HepG2 (cell line): ENCODE data around the gene SCAF11. TPM values are rescaled to one million over a fixed set of nuclear protein-coding genes. Genes with fewer than 3 reads are reported as not detected.

ENCODE experiments used
- ATAC-seq: fragments of 200-7000 bp; cut with Tn5 transposase; 3 replicates; pipeline ENCODE4 v1.9.1; 2020; ENCODE audit warnings: mild to moderate bottlenecking, moderate library complexity
- BruUV-seq: library from RNA; stranded (reverse); fragments of 400-500 nt; replicated peaks from 2 replicates; lab custom pipeline; 2021; lab: Mats Ljungman, UMichigan
- CTCF ChIA-PET: fragments of 300-600 bp; formaldehyde crosslinking; extraction: SDS; loops from one replicate; lab custom pipeline; 2021; ENCODE audit warnings: low total read pairs, inconsistent platforms, low intra/inter-chr PET ratio; lab: Yijun Ruan, JAX
- POLR2A ChIA-PET: fragments of 350-600 bp; sonication (Branson Sonifier 250); formaldehyde crosslinking; loops from one replicate; lab custom pipeline; 2020; ENCODE audit warnings: antibody characterized with exemption, inconsistent platforms; lab: Yijun Ruan, JAX
- DNase-seq: peaks from one replicate; pipeline ENCODE4 v3.0.0-alpha.2; 2015; ENCODE audit warnings: low spot score
- FAIRE-seq: peaks from 3 replicates; lab custom pipeline; 2011; peaks lifted over from hg19 to GRCh38; lab: Jason Lieb, UNC
- H2AFZ ChIP-seq: one replicate; pipeline ENCODE4 v1.6.1; 2011; ENCODE audit warnings: low read length, inconsistent platforms
- H3K27ac ChIP-seq: fragments of 300-600 bp; 3 replicates; pipeline ENCODE4 v1.8.0; 2011; ENCODE audit warnings: mixed run types, mild to moderate bottlenecking, mixed read lengths, low read length, inconsistent platforms; ENCODE audit not compliant: insufficient read depth; ENCODE audit errors: extremely low read length
- H3K27me3 ChIP-seq, 2 experiments: fragments of 200-600 bp in 1 of 2; 2 replicates in 1 of 2; 3 replicates in 1 of 2; pipeline versions ENCODE4 v1.6.0 to v1.8.0; 2011; ENCODE audit warnings: low read length in 2 of 2, mild to moderate bottlenecking in 2 of 2, moderate library complexity in 2 of 2, inconsistent platforms in 1 of 2; ENCODE audit not compliant: insufficient read depth in 2 of 2, control insufficient read depth in 1 of 2
- H3K36me3 ChIP-seq, 2 experiments: fragments of 200-600 bp in 1 of 2; replicated peaks in 1 of 2; 2 replicates in 1 of 2; 3 replicates in 1 of 2; pipeline versions ENCODE4 v1.5.1 to v1.8.0; 2011; ENCODE audit warnings: low read length in 2 of 2, inconsistent platforms in 1 of 2; ENCODE audit not compliant: insufficient read depth in 2 of 2, control insufficient read depth in 1 of 2
- H3K4me1 ChIP-seq: 2 replicates; pipeline ENCODE4 v1.5.1; 2012; ENCODE audit warnings: low read length, inconsistent platforms; ENCODE audit not compliant: insufficient read depth
- H3K4me2 ChIP-seq: 2 replicates; pipeline ENCODE4 v1.6.0; 2011; ENCODE audit warnings: low read depth, low read length, inconsistent platforms
- H3K4me3 ChIP-seq, 3 experiments: fragments of 200-600 bp in 1 of 3; sonication (generic), shearing (Covaris generic) in 1 of 3; replicated peaks in 1 of 3; 2 replicates each; pipeline ENCODE4 v1.5.1; 2011 to 2016; ENCODE audit warnings: low read length in 3 of 3, inconsistent platforms in 2 of 3, low read depth in 2 of 3, mild to moderate bottlenecking in 2 of 3, control low read depth in 1 of 3, mixed read lengths in 1 of 3; ENCODE audit not compliant: insufficient read depth in 1 of 3
- H3K79me2 ChIP-seq: one replicate; pipeline ENCODE4 v1.6.1; 2011; ENCODE audit warnings: low read length, inconsistent platforms; ENCODE audit not compliant: insufficient read depth
- H3K9ac ChIP-seq: 2 replicates; pipeline ENCODE4 v1.6.0; 2011; ENCODE audit warnings: mild to moderate bottlenecking, low read depth, low read length, inconsistent platforms; ENCODE audit not compliant: insufficient read depth
- H3K9me3 ChIP-seq: 2 replicates; pipeline ENCODE4 v1.5.1; 2012; ENCODE audit warnings: mild to moderate bottlenecking, low read length
- H4K20me1 ChIP-seq: 2 replicates; pipeline ENCODE4 v1.6.0; 2011; ENCODE audit warnings: inconsistent platforms, mild to moderate bottlenecking, low read length, moderate library complexity; ENCODE audit not compliant: insufficient read depth
- BCL6 ChIP-seq: IDR thresholded peaks from 2 replicates; pipeline ENCODE4 v1.6.1; 2016; ENCODE audit warnings: missing genetic modification reagents, missing compliant biosample characterization
- DZIP1 ChIP-seq: sonication (generic); formaldehyde crosslinking; IDR thresholded peaks from 2 replicates; pipeline ENCODE4 v1.5.0; 2020; ENCODE audit warnings: mild to moderate bottlenecking, missing genetic modification reagents
- ETV5 ChIP-seq: IDR thresholded peaks from 2 replicates; pipeline ENCODE4 v1.6.1; 2018; ENCODE audit warnings: missing biosample characterization, missing genetic modification reagents, inconsistent platforms, borderline replicate concordance
- IRF2 ChIP-seq: IDR thresholded peaks from 2 replicates; pipeline ENCODE4 v1.6.1; 2018; ENCODE audit warnings: missing genetic modification reagents, missing compliant biosample characterization
- IRX3 ChIP-seq: sonication (generic); formaldehyde crosslinking; IDR thresholded peaks from 2 replicates; pipeline ENCODE4 v1.8.1; 2023; ENCODE audit warnings: mild to moderate bottlenecking, low read depth, missing genetic modification reagents, borderline replicate concordance
- POGZ ChIP-seq: sonication (generic); formaldehyde crosslinking; IDR thresholded peaks from 2 replicates; pipeline ENCODE4 v1.4.0; 2020; ENCODE audit warnings: mild to moderate bottlenecking, missing genetic modification reagents
- RAD21 ChIP-seq: fragments of 450-650 bp; formaldehyde crosslinking; IDR thresholded peaks from 2 replicates; pipeline ENCODE4 v1.5.0; 2020; ENCODE audit warnings: mild to moderate bottlenecking
- TCF7L2 ChIP-seq: IDR thresholded peaks from 2 replicates; pipeline ENCODE4 v1.6.1; 2011; ENCODE audit warnings: mild to moderate bottlenecking, low read depth, low read length, moderate library complexity
- ZHX1 ChIP-seq: sonication (generic); formaldehyde crosslinking; IDR thresholded peaks from 2 replicates; pipeline ENCODE4 v1.8.1; 2022; ENCODE audit warnings: low read depth, mild to moderate bottlenecking, missing genetic modification reagents
- ZNF383 ChIP-seq: sonication (generic); formaldehyde crosslinking; IDR thresholded peaks from 2 replicates; pipeline ENCODE4 v1.4.0; 2020; ENCODE audit warnings: missing genetic modification reagents, mild to moderate bottlenecking, borderline replicate concordance
- ZNF414 ChIP-seq: sonication (generic); formaldehyde crosslinking; IDR thresholded peaks from 2 replicates; pipeline ENCODE4 v1.5.0; 2020; ENCODE audit warnings: missing genetic modification reagents
- ZNF563 ChIP-seq: sonication (generic); formaldehyde crosslinking; IDR thresholded peaks from 2 replicates; pipeline ENCODE4 v1.8.0; 2022; ENCODE audit warnings: mild to moderate bottlenecking, moderate library complexity, missing genetic modification reagents
- ZNF615 ChIP-seq: sonication (generic); formaldehyde crosslinking; IDR thresholded peaks from 2 replicates; pipeline ENCODE4 v1.5.0; 2020; ENCODE audit warnings: mild to moderate bottlenecking, missing genetic modification reagents, borderline replicate concordance
- ZNF660 ChIP-seq: sonication (generic); formaldehyde crosslinking; IDR thresholded peaks from 2 replicates; pipeline ENCODE4 v1.5.1; 2020; ENCODE audit warnings: mild to moderate bottlenecking, low read depth, missing genetic modification reagents, borderline replicate concordance
- WGBS: methylation state at CpG from one replicate; pipeline ENCODE4 v1.1.6; 2017; ENCODE audit warnings: low lambda C conversion rate; 5-methylcytosine and 5-hydroxymethylcytosine counted together
- in situ Hi-C: cut with HindIII; loops from 2 replicates; pipeline ENCODE4 v1.10.0; 2017; ENCODE audit warnings: low pct_unique_long_range_greater_than_20kb; ENCODE audit not compliant: extremely low pct_ligation_motif_present
- intact Hi-C: fragments of 100-400 bp; cut with micrococcal nuclease; formaldehyde crosslinking; loops from one replicate; pipeline ENCODE4 v1.10.0; 2022; ENCODE audit not compliant: unreplicated experiment
- polyA plus RNA-seq, 8 experiments: library from polyadenylated mRNA; depleted of rRNA in 3 of 8; stranded (reverse) in 7 of 8; unstranded in 1 of 8; fragments of >200 nt; fragmentation: Illumina TruSeq in 4 of 8; extraction: Trizol in 4 of 8; gene quantifications; 2 replicates each; pipeline versions ENCODE4 v1.2.1 to v1.2.3, GENCODE V29; 2011 to 2016; ENCODE audit warnings: low read depth in 4 of 8, missing spikeins in 1 of 8, mixed read lengths in 1 of 8; ENCODE audit not compliant: insufficient read depth in 1 of 8
- total RNA-seq, 5 experiments: library from RNA; depleted of rRNA; stranded (reverse); fragments of >200 nt; fragmentation: Illumina TruSeq; extraction: Trizol; gene quantifications; 2 replicates each; pipeline ENCODE4 v1.2.3, GENCODE V29; 2016; ENCODE audit warnings: low read depth in 1 of 5

Gene SCAF11
- total and polyA plus RNA-seq, 2 of the 13 experiments (the other 11 are each of a cell fraction or from before 2014, with no cell fraction given) = 26.9 to 38.3 TPM

- TF ChIP-seq DZIP1 (CRISPR knock-in tag) = no peak
- TF ChIP-seq BCL6 = no peak
- TF ChIP-seq, all 625 proteins: peak for 0
Observed at GRCh38 chr12:45974171-45974719, 16.1 kb downstream of the SCAF11 start (continued).

- H3K4me3 ChIP-seq = no peak overlapping the region
- H3K4me2 ChIP-seq = no peak overlapping the region
- ChIA-PET CTCF (no interaction called here), POLR2A (no interaction called here)
- intact Hi-C loops (no loop called here), in situ Hi-C loops (no loop called here)
- peaks cover 0 to 36% of the 10 kb centered on the region in 2 experiments; a peak in 2 of 5 replicates for H3K36me3 ChIP-seq
- H3K9me3 ChIP-seq = no peaks in the 10 kb centered on the region
- FAIRE-seq (no peak), ATAC-seq (no peak), DNase-seq (no peak)
- H3K4me1 ChIP-seq = peaks cover 18% of the 10 kb centered on the region
- H2AFZ ChIP-seq = no peak overlapping the region
- WGBS = 92% methylated on average over 2 of the region's 2 CpGs
- TF ChIP-seq TCF7L2 (no peak), ZHX1 (CRISPR knock-in tag) (no peak), IRF2 (CRISPR knock-in tag) (no peak), ZNF383 (CRISPR knock-in tag) (no peak), POGZ (CRISPR knock-in tag) (no peak), ZNF563 (CRISPR knock-in tag) (no peak), RAD21 (CRISPR knock-in tag) (no peak), ZNF660 (CRISPR knock-in tag) (no peak), ZNF414 (CRISPR knock-in tag) (no peak), ETV5 (no peak), IRX3 (CRISPR knock-in tag) (no peak), ZNF615 (CRISPR knock-in tag) (no peak)
- peaks cover 40% of the 10 kb centered on the region for H4K20me1 ChIP-seq
- H3K9ac ChIP-seq = no peak overlapping the region
- H3K27me3 ChIP-seq = no peaks in the 10 kb centered on the region
- no peak overlapping the region for H3K27ac ChIP-seq
- peaks cover 95% of the 10 kb centered on the region for H3K79me2 ChIP-seq
- BruUV-seq = no TSS peak
Observed at GRCh38 chr12:45973526-45973925, 16.8 kb downstream of the SCAF11 start.
